Left renal cortex interstitium (tissue), 4 donors: Measurements from ENCODE around the gene KRTAP3-2. TPM values are rescaled to one million over a fixed set of nuclear protein-coding genes. Genes with fewer than 3 reads are reported as not detected.

ENCODE experiments used
- DNase-seq, 4 donors: peaks; one replicate each; pipeline ENCODE4 v3.0.0-alpha.2; 2013; ENCODE audit warnings: low read depth in 4 of 4, low spot score in 2 of 4, missing footprints in 1 of 4
- polyA plus RNA-seq, 4 donors: library from polyadenylated mRNA; unstranded; fragments of 120-200 nt; gene quantifications; one replicate each; pipeline ENCODE4 v1.2.1, GENCODE V29; 2013; ENCODE audit not compliant: insufficient read length in 4 of 4

KRTAP3-2 gene
- polyA plus RNA-seq, 4 donors, result not detected

GRCh38 chr17:40974366-40974765, 25.3 kb downstream of the KRTAP3-2 start:
- DNase-seq, result no peak

DNA sequence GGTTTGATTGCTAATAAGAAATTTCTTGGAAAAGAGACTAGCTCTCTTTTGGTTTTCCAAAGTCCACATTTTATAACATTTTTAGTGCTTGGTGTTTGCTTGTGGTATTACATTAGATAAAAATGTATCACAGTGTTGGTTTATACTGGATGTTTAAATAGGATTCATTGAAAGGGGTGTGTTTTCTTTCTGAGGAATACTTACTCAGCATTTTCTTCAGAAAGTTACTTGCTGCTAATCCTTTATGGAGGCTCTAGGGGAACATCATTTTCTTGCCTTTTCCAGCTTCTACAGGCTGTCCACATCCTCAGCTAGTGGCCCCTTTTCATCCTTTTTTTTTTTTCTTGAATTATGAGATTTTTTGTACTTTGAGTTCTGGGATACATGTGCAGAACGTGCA, 32.1 kb downstream of the KRTAP3-2 start:
- DNase-seq, result no peak

DNA sequence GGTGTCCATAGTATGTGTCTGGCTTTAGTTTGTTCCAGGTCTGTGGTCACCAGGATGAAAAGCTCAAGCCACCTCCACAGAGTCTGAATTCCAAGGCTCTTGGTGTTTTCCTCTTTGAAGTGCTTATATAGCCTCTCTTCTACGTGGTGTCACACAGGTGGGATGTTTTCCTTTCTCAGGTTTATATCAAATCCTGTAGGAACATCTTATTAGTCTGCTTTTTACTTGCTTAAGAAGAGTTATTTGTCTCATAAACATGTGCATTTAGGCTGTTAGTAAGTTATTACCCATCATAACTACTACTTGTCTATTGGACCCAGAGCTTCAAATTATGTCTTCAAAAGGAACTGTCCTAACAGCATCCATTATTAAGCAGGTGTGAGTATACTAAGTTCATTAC, 32.9 kb downstream of the KRTAP3-2 start, which contains the start of gene KRT39:
TSS of gene KRT39 (minus strand) at position 101 of the 400 bp plus-strand sequence. CDS start at position 9, 92 bp downstream.
- no peak for DNase-seq

DNA sequence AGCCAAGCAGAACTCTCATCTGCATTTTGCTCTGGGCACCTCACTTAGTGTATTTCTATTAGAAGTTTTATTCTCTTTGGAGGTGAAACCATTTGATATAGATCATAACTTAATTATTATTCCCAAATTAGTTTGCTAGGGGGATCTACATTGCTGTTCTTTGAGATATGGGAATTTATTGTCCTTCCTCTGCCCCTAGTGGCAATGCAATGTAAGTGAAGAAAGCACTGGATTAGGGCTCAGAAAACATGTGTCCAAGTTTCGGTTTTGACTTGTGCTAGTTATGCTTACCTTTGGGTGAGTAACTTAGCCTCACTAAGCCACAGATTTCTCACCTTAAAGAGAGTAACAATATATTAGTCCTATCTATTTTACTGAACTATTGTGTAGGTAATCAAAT, 35.9 kb downstream of the KRTAP3-2 start:
- DNase-seq, result no peak

GRCh38 chr17:40962059-40962561, 37.6 kb downstream of the KRTAP3-2 start:
- DNase-seq, result no peak

DNA sequence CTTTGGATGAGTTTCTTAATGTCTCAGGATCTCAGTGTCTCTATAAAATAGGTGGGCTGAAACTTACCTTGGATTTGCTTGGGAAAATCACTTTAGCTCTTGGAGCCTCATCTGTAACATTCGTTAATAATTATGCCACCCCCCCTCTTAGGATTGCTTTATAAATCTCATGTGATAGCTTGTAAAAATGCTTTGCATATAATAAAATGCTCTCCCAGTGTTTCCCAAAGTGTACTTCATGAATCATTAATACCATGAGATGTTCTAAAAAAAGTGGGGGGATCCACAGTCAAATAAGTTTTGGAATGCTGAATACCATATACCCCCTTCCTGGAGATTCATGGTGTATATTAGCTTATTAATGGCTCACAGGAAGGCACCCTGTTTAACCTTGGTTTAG, 38.1 kb downstream of the KRTAP3-2 start:
- DNase-seq, result no peak

DNA sequence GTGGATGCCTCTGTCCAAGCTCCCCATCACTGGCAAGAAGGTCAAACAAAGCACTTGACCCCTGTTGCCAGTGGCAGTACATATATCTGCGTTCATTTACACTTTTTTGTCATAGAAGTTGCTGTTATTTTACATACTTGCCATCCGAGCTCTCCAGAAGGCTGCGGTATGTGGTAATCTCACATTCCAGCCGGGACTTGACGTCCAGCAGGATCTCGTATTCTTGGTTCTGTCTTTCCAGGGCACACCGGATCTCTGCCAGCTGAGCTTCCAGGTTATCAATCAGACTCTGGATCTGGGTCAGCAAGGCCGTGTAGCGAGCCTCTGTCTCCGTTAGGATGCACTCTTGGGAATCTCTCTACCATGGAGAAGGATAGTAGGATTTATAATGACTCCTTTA, 39.6 kb downstream of the KRTAP3-2 start:
- DNase-seq, result no peak

DNA sequence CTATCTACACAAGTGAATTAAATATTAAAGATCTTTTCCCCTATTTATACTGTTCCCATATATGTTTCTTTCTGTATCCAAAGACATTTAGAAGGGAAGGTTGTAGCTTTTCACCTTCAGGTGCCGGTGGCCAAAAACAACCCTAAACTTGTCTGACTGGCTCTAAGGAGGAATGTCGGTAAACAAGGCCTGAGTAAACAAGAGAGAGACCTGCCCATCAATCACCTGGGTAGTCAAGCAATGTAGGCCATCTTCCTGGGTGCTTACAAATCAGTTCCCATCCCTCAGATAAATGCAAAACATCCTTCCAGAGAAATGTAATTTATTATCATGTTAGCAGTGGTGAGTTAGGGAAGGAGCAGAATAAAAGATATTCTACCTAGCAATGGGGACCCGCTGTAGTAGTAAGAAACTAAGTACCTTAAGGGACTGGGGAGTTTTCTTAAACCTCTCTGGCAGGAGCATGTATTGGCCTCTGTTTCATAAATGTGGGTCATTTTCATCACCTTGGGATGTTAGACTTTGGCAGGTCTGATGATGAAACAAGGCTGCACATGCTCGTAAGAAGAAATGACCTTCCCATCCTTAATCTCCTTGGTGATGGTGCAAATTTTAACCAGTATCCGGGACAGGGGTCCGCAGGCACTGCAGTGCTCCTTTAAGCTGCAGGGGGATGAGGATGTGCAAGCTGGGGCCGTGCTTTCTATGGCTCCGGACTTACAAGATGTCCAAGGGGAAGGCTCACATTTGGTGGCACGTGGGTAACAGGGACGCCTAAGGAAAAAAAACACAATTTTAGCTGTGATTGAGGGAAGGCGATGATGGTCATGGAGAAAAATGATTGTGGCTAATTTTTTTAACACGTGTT, 41.4 kb downstream of the KRTAP3-2 start:
- DNase-seq, result no peak

DNA sequence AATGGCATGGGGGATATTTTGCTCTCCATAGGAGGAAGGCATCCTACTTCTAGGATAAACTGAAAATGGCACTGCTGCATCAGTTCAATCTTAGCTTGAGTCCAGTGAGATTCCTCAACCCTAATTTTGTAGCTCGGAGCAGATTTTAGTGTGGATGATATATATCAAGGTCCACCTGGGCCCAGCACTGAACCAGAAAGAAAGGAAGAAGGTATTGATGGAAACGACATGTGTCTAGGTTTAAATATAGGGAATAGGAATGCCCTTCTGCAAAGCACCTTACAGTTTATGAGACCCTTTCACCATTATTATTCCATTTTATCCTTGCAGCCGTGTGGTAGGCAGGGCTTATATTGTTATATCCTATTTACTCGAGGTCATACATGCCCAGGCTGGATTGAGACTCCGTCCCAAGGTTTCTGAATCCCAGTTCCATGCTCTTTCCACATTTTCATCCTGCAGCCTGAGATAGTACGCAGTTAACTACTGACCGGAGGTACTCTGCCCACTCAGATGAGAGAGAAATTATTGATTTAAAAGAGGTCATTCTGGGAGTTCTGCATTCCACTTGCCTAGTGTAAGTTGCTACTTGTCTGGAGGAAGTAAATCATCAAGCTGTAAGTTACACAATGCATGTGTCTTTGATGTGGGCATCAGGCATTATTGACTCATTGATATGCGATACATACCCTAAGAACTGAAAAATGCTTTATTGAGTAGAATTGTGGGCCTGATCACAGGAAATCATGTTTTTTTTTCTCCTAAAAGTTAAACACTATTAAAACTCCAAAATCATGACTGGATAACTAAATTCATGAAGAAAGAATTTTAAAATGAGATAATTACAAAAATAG, 43.1 kb downstream of the KRTAP3-2 start:
- no peak for DNase-seq

DNA sequence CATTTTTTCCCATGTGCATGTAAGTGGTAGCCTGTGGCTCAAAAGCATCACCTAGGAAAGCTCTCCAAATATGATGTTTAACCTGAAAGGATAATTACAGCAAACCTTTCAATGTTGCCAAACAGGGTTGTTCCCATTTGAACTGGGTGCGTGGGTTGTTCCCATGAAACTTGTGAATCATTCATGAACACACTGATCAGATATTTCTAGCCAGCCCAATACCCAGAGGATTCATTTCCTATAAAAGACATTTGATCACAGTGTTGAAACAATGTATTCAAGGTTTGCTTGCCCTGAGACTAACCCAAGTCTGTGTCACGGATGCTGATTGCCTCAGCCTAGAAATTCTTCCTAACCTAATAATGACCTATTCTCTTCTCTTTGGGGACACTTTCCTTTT, 45.8 kb downstream of the KRTAP3-2 start:
- DNase-seq, result no peak

DNA sequence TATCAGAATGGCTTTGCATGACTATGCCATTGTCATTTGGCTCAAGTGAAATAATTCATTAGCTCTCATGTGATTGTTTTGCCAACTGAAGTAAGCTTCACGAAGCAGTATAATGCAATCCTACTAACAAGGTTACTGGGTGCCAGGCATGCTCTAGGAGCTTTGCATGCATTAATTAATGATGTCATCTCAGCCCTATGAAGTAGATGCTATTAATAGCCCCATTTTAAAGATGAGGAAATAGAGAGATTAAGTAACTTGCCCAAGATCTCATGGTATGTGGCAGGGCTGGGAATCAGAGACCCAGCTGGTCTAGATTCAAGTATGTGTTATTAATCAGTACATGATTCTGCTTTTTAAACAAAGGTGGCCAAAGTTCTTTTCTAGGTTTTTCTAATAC, 47.0 kb downstream of the KRTAP3-2 start:
- DNase-seq, result no peak

- no peak for DNase-seq
These were observed 47.6 kb downstream of the KRTAP3-2 start for GRCh38 chr17:40952154-40952553.

DNA sequence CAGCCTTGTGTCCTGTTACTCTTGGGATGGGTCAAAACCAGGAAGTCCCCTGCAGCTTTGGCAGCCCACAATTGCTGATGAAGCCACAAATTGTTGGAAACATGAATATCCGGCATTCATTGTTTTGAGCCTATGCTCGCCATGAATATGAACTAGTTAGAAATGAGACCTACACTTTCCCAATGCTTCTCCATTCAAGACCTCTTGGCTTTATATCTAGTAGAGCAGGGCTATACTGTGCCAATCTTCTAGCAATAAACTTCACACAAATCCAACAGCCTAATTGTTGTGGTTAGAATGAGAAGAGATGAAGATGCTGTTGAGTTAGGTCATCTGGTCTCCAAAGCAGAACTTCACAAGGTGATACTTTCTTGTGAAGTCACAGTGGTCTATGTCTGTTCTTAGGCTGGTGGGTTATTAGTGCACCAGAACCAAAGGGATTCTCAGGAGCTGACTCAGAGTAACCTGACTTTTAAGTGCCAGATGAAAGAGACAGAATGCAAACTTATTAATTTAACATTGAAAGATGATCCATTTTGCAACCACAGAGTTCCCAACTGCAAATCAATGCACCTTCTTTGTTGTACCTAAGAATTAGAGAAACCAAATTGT, 48.6 kb downstream of the KRTAP3-2 start:
- no peak for DNase-seq

- no peak for DNase-seq
These were observed 49.5 kb downstream of the KRTAP3-2 start for GRCh38 chr17:40950176-40950575.

DNA sequence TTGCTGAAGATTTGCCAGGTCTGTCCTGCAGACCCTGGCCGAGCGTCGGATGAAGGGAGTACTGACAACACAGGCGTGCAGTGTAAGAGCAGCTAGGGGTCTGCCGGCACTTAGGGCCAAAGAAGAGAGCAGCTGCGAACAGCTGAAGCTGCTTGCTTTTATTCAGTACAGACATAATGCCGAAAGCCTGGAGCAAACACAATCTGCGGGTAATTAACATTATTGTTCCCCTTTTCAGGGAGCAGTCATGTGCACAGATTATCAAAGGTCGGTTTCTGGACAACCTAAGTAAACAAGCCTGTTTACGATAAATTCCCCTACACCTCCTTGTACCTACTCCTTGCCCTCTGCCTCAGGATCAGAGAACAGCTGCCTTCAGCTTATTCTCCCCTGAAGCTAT, 50.3 kb downstream of the KRTAP3-2 start:
- DNase-seq, result no peak

Other genes with a start within 250 kb of the KRTAP3-2 start
- not detected for gene KRT25, start 244.6 kb downstream of the KRTAP3-2 start, polyA plus RNA-seq
- not detected for gene KRT26, start 227.7 kb downstream of the KRTAP3-2 start, polyA plus RNA-seq
- not detected for gene KRT27, start 217.4 kb downstream of the KRTAP3-2 start, polyA plus RNA-seq
- not detected for gene KRT28, start 199.9 kb downstream of the KRTAP3-2 start, polyA plus RNA-seq
- gene KRT10, start 177.3 kb downstream of the KRTAP3-2 start, polyA plus RNA-seq, result 10 to 100 TPM; 41.1 to 72.4 (median 42.9) TPM
- gene KRT12, start 132.7 kb downstream of the KRTAP3-2 start, polyA plus RNA-seq, result under 1 TPM in 1 of 4 donors, not detected in 3; 0.28 TPM
- under 1 TPM in 2 of 4 donors, not detected in 2; 0.20 to 0.24 TPM for gene KRT20, start 114.7 kb downstream of the KRTAP3-2 start, polyA plus RNA-seq
- 1 to 10 TPM in 3 of 4 donors, under 1 TPM in 1; 0.57 to 2.3 (median 1.6) TPM for gene KRT23, start 62.3 kb downstream of the KRTAP3-2 start, polyA plus RNA-seq
- gene KRT39, start 33.0 kb downstream of the KRTAP3-2 start, polyA plus RNA-seq, result under 1 TPM in 1 of 4 donors, not detected in 3; 0.09 TPM
- under 1 TPM in 1 of 4 donors, not detected in 3; 0.08 TPM for gene KRT40, start 15.6 kb downstream of the KRTAP3-2 start, polyA plus RNA-seq
- gene KRTAP3-3, start 5.7 kb downstream of the KRTAP3-2 start, polyA plus RNA-seq, result not detected
- gene KRTAP3-1, start 9.2 kb upstream of the KRTAP3-2 start, polyA plus RNA-seq, result not detected
- not detected for gene KRTAP1-5, start 27.3 kb upstream of the KRTAP3-2 start, polyA plus RNA-seq
- not detected for gene KRTAP1-4, start 30.3 kb upstream of the KRTAP3-2 start, polyA plus RNA-seq
- gene KRTAP1-3, start 35.0 kb upstream of the KRTAP3-2 start, polyA plus RNA-seq, result not detected
- gene KRTAP1-1, start 41.5 kb upstream of the KRTAP3-2 start, polyA plus RNA-seq, result not detected
- gene KRTAP2-1, start 47.4 kb upstream of the KRTAP3-2 start, polyA plus RNA-seq, result not detected
- gene KRTAP2-2, start 55.3 kb upstream of the KRTAP3-2 start, polyA plus RNA-seq, result not detected
- gene KRTAP2-3, start 60.2 kb upstream of the KRTAP3-2 start, polyA plus RNA-seq, result not detected
- not detected for gene KRTAP2-4, start 66.0 kb upstream of the KRTAP3-2 start, polyA plus RNA-seq
- not detected for gene KRTAP4-7, start 84.2 kb upstream of the KRTAP3-2 start, polyA plus RNA-seq
- gene KRTAP4-8, start 98.2 kb upstream of the KRTAP3-2 start, polyA plus RNA-seq, result not detected
- not detected for gene KRTAP4-16, start 102.3 kb upstream of the KRTAP3-2 start, polyA plus RNA-seq
- gene KRTAP4-9, start 105.5 kb upstream of the KRTAP3-2 start, polyA plus RNA-seq, result not detected
- gene KRTAP4-11, start 118.5 kb upstream of the KRTAP3-2 start, polyA plus RNA-seq, result not detected
- gene KRTAP4-12, start 124.3 kb upstream of the KRTAP3-2 start, polyA plus RNA-seq, result not detected
- gene KRTAP4-6, start 140.6 kb upstream of the KRTAP3-2 start, polyA plus RNA-seq, result not detected
- gene KRTAP4-5, start 149.9 kb upstream of the KRTAP3-2 start, polyA plus RNA-seq, result not detected
- gene KRTAP4-4, start 160.8 kb upstream of the KRTAP3-2 start, polyA plus RNA-seq, result not detected
- gene KRTAP4-3, start 168.3 kb upstream of the KRTAP3-2 start, polyA plus RNA-seq, result not detected
- gene KRTAP4-2, start 178.3 kb upstream of the KRTAP3-2 start, polyA plus RNA-seq, result not detected
- gene KRTAP4-1, start 185.0 kb upstream of the KRTAP3-2 start, polyA plus RNA-seq, result not detected
- gene KRTAP9-1, start 190.0 kb upstream of the KRTAP3-2 start, polyA plus RNA-seq, result not detected
- gene KRTAP9-2, start 226.7 kb upstream of the KRTAP3-2 start, polyA plus RNA-seq, result not detected
- not detected for gene KRTAP9-3, start 232.5 kb upstream of the KRTAP3-2 start, polyA plus RNA-seq
- gene KRTAP9-8, start 238.1 kb upstream of the KRTAP3-2 start, polyA plus RNA-seq, result not detected
- gene KRTAP9-4, start 249.8 kb upstream of the KRTAP3-2 start, polyA plus RNA-seq, result not detected